ENCODE results near the gene ZNF585A.

The ZNF585A gene

DNA sequence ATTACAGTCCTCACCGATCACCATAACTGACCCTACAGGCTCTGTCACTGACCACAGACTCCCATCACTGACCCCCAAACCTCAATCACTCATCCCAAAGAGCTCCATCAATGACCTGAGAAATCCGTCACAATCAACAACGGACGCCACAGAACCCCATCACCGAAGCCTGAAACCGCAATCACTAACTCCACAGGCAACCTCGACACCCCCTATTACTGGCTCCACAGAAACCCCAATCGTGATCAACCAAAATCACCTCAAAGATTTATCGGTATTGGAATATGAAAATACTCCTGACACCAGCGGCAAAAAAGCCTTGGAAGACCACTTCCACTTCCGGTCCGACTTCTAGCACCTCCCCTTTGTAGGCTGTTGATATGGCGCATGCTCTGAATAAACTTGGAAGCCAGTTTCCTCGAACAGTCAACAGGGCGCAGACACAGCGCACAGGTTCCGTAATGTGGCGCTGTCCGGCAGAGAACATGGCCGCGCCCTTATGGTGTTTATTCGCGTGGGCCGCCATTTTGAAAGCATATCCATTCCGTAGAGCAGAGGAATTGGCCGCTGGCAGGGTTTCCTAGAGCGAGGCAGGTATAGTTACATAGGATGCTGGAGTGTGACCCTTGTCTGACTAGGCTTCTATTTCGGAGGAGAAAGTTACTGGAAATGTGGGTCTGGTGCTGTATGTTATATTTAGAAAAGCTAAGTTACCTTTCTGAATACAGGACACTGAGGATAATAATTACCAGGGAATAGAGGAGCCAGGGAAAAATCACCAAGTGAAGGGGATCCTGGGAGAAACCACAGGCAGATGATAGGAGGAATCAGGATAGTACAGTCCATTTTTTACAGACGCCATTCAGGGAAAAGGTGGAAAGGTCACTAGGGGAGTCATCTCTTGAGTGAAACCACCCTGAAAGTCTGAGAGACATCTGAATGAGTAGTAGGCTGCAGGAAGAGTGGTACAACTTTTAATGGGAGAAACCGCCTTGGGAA is at the start of gene ZNF585A:
Gene ZNF585A, minus strand, starts transcription at position 328 of the 999 bp plus-strand sequence. CDS start 2,785 bp downstream, outside the sequence.
- Histone ChIP-seq H3K27ac (peak within 1 kb of the TSS; percentile 66 to 90), H3K4me3 (peak within 1 kb of the TSS; percentile 93)
- DNase-seq (ENCODE audit: low spot score) = peak; percentile 92
- TF ChIP-seq, protein P1, sequence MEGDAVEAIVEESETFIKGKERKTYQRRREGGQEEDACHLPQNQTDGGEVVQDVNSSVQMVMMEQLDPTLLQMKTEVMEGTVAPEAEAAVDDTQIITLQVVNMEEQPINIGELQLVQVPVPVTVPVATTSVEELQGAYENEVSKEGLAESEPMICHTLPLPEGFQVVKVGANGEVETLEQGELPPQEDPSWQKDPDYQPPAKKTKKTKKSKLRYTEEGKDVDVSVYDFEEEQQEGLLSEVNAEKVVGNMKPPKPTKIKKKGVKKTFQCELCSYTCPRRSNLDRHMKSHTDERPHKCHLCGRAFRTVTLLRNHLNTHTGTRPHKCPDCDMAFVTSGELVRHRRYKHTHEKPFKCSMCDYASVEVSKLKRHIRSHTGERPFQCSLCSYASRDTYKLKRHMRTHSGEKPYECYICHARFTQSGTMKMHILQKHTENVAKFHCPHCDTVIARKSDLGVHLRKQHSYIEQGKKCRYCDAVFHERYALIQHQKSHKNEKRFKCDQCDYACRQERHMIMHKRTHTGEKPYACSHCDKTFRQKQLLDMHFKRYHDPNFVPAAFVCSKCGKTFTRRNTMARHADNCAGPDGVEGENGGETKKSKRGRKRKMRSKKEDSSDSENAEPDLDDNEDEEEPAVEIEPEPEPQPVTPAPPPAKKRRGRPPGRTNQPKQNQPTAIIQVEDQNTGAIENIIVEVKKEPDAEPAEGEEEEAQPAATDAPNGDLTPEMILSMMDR (IDR thresholded peaks at IDR 0.05) = no peak

DNA sequence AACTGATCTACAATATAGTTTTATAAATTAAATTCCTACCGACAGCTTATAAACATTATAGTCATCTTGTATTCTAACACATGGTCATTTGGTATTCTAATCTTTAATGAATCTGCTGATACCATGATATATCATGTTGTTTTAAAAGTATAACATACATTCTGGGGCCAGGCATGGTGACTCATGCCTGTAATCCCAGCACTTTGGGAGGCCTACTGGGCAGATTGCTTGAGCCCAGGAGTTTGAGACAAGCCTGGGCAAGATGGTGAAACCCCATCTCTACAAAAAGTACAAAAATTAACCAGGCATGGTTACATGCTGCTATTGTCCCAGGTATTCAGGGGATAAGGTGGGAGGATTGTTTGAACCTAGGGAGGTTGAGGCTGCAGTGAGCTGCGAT is 48.6 kb upstream of the ZNF585A start:
- H3K27ac ChIP-seq = no peak overlapping the region
- no peak overlapping the region for H3K4me3 ChIP-seq
- no peak for DNase-seq (ENCODE audit: low spot score)
- TF ChIP-seq, protein P1 (IDR thresholded peaks at IDR 0.05) = no peak

DNA sequence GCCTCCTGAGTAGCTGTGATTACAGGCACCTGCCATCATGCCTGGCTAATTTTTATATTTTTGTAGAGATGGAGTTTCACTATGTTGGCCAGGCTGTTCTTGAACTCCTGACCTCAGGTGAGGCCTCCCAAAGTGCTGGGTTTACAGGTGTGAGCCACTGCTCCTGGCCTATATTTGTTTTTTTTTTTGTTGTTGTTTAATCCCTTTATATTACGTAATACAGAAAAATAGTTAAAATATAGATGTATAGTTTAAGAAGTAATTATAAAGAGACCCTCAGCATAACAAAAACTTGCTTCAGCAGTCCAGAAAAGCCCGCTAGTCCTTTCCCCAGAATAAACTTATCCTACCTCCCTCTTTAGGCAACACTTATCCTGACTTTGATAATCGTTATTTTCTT is 47.9 kb upstream of the ZNF585A start:
- no peak for DNase-seq (ENCODE audit: low spot score)
- Histone ChIP-seq H3K27ac (no peak overlapping the region), H3K4me3 (no peak overlapping the region)
- TF ChIP-seq, protein P1 (IDR thresholded peaks at IDR 0.05) = no peak

DNA sequence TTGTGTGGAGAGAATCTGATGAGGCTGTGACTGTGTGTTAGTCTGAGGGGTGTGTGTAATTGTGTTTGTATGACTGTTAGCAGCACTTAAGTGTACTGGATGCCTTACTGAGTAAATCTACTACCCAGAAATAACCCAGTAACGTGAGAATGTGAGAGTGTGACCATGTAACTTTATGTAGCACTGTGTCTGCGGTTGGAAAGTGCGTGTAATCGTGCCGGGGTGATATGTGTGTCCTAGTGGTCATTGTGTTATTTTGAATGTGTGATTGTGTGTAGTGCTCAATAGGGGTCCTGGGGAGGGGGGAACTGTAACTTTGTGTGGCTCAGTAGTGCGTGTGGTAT is 46.1 kb upstream of the ZNF585A start:
- H3K4me3 ChIP-seq = peak overlapping the region; percentile 94
- peak overlapping the region; percentile 86 to 95 for H3K27ac ChIP-seq
- TF ChIP-seq, protein P1 (IDR thresholded peaks at IDR 0.05) = no peak
- DNase-seq (ENCODE audit: low spot score) = no peak

DNA sequence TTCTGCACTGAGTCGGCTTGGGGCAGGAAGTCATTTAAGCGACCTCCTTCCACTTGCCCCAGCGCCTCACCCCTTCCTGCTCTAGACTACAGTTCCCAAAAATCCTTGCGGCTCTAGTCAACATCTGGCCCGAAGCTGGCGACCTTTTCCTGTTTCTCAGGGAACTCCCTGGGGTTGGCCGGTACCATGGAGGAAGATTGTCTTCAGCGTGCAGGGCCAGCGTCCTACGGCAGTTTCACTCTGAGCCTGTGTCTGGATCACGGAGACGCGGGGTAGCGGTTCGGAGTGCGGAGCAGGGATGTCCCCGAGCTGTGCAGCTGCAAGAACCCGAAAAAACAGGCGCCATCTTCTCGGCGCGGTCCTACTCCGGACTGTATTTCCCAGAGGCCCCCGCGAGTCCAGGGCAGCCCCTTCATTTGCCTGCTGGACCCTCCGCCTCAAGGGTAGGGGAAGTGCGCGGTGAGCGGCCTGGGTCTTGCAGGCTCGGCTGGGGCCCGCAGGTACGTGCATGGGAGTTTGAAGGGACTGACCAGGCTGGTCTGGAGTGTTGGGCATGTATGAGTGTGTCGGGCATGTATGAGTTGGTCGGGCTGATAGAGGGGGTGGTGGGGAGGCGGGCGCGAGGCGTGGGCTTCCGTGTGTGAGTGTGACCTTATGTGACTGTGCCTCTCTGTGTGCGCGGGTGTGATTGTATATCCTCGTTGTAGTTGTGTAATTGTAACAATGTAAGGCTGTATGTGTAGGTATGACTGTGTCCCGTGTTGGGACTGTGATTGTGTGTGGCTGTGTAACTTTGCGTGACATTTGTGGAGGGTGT is 45.5 kb upstream of the ZNF585A start, which contains the start of gene ZNF383:
Gene ZNF383, plus strand, starts transcription at position 440 of the 817 bp plus-strand sequence. CDS start 12,240 bp downstream, outside the sequence.
- DNase-seq (ENCODE audit: low spot score) = peak; percentile 89
- TF ChIP-seq, protein P1 (IDR thresholded peaks at IDR 0.05) = no peak
- Histone ChIP-seq H3K27ac (peak within 1 kb of the TSS; percentile 86 to 95), H3K4me3 (peak within 1 kb of the TSS; percentile 94)

DNA sequence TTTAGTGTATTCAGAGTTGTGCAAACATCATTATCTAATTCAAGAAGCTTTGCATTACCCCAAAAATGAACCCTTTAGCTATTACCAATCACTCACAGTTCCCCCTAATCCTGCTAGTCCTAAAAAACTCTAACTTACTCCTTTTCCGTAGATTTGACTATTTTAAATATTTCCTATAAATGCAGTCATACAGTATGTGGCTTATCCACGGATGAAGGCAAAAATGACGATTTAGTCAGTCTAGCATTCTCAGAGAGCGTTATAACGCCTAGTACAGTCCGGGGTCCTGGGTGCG is 44.9 kb upstream of the ZNF585A start:
- Histone ChIP-seq H3K4me3 (peak overlapping the region; percentile 94), H3K27ac (peak overlapping the region; percentile 86 to 95)
- TF ChIP-seq, protein P1 (IDR thresholded peaks at IDR 0.05) = no peak
- no peak for DNase-seq (ENCODE audit: low spot score)

Measured in coronary artery (tissue), 2 donors.